SHP77 (cell line): Measurements from ENCODE around the gene USP21.
A peak's percentile ranks its signal among the peaks of the same experiment; 100 is the strongest.
"Not testable (repeated sequence)": the region's sequence is repeated elsewhere in the genome, so short reads cannot be mapped to it uniquely, and the experiment has no call there.

Experiments used
- DNase-seq, 2 experiments: peaks; one replicate each; lab custom pipeline; 2025; lab: John Stamatoyannopoulos, UW

The USP21 gene, protein sequence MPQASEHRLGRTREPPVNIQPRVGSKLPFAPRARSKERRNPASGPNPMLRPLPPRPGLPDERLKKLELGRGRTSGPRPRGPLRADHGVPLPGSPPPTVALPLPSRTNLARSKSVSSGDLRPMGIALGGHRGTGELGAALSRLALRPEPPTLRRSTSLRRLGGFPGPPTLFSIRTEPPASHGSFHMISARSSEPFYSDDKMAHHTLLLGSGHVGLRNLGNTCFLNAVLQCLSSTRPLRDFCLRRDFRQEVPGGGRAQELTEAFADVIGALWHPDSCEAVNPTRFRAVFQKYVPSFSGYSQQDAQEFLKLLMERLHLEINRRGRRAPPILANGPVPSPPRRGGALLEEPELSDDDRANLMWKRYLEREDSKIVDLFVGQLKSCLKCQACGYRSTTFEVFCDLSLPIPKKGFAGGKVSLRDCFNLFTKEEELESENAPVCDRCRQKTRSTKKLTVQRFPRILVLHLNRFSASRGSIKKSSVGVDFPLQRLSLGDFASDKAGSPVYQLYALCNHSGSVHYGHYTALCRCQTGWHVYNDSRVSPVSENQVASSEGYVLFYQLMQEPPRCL

GRCh38 chr1:161159087-161159912, at the start of gene USP21:
USP21 (plus strand) TSS chr1:161159500; CDS start chr1:161160641, 1,141 bp downstream.
- peak; percentile 87 to 93 for DNase-seq

- no peak for DNase-seq
Measured at GRCh38 chr1:161111117-161111516, 48.2 kb upstream of the USP21 start.

- no peak for DNase-seq
Measured at GRCh38 chr1:161111527-161111926, 47.8 kb upstream of the USP21 start.

GRCh38 chr1:161113915-161114314, 45.4 kb upstream of the USP21 start:
- DNase-seq, result no peak

GRCh38 chr1:161114556-161114955, 44.7 kb upstream of the USP21 start:
- DNase-seq, result no peak

GRCh38 chr1:161115132-161115711, 44.1 kb upstream of the USP21 start:
- no peak for DNase-seq

DNA sequence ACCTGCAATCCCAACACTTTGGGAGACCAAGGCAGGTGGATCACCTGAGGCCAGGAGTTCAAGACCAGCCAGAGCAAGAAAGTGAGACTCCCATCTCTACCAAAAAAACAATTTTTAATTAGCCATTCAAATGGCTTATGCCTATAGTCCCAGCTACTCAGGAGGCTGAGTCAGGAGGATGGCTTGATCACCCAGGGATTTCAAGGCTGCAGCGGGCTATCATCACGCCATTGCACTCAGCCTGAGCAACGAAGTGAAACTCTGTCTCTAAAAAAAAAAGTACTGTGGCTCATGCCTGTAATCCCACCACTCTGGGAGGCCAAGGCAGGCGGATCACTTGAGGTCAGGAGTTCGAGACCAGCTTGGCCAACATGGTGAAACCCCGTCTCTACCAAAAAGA, 43.3 kb upstream of the USP21 start:
- not testable (repeated sequence) for DNase-seq

DNA sequence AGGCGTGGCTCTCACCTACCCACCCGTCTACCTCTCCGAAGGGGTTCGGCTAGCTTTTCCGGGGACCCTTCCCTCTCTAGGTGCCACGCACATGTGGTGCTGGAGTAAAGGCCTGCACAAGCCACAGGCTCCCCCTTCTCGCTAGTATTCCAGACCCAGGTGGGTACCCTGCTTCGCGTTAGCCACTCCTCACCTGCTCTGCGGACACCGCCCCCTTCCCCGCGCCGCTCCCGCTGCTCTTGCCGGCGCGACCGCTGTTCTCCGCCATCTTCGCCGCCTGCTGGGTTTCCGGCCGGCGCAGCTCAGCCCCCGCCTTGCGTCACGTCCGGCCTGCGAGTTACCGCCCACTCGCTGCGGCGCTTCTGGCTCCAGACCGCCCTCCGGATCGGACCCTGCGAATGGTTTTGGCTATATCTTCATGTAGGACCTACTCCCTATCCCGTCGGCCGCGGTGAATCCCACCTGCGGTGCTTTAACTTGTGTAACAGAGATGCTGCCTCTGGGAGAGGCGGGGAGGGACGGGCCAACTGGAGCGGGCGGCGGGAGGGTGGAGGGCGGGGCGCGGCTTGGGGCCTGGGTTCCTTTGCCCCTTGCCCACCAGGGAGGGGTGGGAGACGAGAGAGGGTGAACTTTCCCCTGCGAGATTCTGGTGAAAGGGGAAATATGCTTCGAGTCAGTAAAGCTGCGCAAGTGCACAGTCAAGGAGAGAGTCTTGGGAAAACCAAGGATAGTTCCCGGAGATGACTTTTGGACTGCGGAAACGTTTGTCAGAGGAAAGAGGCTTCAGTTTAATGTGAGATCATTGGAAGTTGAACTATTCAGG, 41.3 kb upstream of the USP21 start, which contains the start of the genes NIT1 and PFDN2:
Gene NIT1, plus strand, starts transcription at position 347 of the 823 bp plus-strand sequence. Its CDS starts 72 bp downstream, at position 419.
Gene PFDN2, minus strand, starts transcription at position 279 of the 823 bp plus-strand sequence. Its CDS starts 11 bp downstream, at position 268.
- peak; percentile 66 to 91 for DNase-seq

GRCh38 chr1:161119092-161119903, 40.0 kb upstream of the USP21 start:
- DNase-seq, result no peak

GRCh38 chr1:161121042-161121650, 38.2 kb upstream of the USP21 start:
- no peak for DNase-seq

DNA sequence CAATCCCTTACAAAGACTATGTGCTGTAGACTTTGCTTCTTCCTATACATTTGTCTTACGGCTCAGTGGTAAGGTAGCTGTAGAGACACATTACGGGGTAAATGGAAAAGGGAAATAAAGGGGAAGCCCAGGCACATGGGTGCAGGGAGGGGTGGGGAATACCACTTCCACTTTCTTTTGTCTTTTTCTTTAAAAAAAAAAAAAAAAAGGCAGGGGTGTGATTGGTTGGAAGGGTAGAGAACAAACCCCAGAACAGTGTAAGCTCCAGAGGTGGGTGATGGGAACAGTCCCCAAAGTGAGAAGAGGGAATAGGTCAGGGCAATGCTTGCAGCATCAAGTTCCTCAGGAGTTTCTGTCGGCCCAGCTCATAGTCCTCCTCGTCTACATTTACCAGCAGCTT, 37.5 kb upstream of the USP21 start:
- DNase-seq, result no peak

DNA sequence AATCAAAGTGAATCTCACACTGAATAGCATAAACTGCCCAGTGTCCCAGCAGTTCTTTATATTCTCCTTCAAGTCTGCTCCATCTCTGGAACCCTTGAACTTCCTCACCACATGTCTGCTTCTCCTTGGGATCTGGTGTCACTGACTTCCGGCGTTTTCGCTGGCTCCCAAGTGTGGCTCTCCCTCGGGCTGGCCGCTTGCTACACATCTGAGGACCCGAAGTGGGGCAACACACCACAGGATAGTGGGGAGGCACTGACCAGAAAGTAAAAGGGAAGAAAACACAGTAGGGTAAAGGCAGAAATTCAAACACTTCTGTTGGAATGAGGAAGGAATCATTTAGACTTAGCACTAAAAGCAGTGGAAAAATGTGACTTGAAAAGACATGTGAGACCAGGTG, 36.3 kb upstream of the USP21 start:
- DNase-seq, result no peak

DNA sequence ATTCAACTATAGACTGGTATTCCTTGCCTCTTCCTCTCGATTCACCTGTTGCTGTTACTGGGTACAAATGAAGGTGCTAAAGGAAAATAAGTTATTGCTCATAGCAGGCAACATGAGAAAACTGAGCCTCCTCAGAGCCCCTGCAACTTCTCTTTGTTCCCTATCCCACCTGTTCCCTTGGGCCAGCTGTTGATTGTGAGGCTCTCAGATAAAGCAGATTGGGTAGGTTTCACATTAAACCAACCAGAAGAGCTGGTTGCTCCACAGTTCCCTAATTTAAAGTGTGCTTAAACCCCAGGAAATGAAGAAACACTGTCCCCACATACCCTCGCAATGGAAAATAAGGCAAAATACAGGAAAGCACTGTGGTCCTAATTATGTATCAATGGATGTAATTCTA, 31.7 kb upstream of the USP21 start:
- no peak for DNase-seq

DNA sequence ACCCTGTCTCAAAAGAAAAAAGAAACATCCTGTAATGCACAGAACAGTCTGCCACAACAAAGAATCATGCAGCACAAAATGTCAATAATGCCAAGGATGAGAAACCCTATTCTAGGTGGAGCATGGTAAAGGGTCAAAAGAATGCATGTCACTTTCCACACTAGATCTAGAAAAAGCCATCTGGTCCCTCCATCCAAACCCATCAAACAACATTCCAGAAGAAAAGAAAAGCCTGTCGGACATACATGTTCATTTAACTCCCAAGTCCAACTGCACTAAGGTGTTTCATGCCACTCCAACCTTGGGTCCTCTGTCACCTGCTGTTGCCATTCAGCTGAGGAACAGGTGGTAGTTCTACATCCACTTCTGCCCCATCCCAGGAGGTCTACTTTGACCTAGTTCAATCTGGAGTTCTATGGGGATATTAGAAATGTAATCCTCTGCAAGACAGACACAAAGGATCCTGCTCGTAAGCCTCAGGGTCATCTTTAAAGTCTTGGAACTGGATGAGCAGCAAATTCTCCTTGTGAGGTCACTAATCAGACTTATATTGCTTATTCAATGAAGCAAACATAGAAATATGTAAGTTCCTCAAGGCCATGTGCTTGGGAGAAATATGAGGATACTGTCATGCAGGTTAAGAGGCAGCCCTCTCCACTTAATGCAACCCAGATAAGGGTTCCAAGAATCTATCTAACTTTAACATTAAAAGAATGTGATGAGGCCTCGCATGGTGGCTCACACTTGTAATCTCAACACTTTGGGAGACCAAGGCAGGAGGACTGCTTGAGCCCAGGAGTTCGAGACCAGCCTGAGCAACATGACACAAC, 30.5 kb upstream of the USP21 start:
- DNase-seq, result no peak

DNA sequence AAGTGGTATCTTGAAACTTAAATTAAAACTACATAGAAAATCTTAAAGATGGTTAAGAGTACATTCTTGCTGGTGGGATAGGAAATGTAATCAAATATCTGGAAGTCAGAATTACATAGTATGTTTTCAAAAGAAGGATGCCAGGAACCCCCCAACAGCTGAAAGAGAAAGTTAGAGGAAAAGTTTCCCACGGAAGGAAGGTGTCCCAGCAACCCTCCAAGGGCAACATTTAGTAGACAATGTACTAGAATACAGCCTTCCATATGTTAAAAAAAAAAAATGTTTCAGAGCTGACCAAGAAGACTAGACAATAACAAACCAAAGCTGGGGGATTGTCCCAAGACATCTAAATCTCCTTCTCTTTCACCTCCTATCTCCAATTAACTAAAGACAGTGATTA, 29.0 kb upstream of the USP21 start:
- no peak for DNase-seq

- DNase-seq, result no peak
Measured at GRCh38 chr1:161131523-161132409, 27.5 kb upstream of the USP21 start.

GRCh38 chr1:161132410-161133219, 26.7 kb upstream of the USP21 start, which contains the start of gene DEDD:
DEDD (minus strand) TSS chr1:161132667; CDS start chr1:161124462, 8,205 bp downstream.
- DNase-seq, result peak; percentile 97 to 98
